ENCODE measurements around the gene ZFP69.

- TF ChIP-seq SUZ12 (IDR thresholded peaks at IDR 0.05; ENCODE audit: extremely low read depth, insufficient read depth, insufficient read length) (no peak), ZNF274 (IDR thresholded peaks at IDR 0.05; ENCODE audit: low read depth, low read length) (no peak)
Measured at GRCh38 chr1:40530735-40531380, 53.8 kb downstream of the ZFP69 start.

Data from NT2/D1 (cell line).